Tibial nerve (tissue), 4 donors: ENCODE results near the gene TBRG1. TPM values are rescaled to one million over a fixed set of nuclear protein-coding genes. Genes with fewer than 3 reads are reported as not detected.
A peak's percentile ranks its signal among the peaks of the same experiment; 100 is the strongest.

ENCODE experiments used
- DNase-seq, 2 donors: peaks; one replicate each; pipeline ENCODE4 v3.0.0-alpha.2; 2019; ENCODE audit warnings: low spot score in 2 of 2
- H3K27ac ChIP-seq, 4 donors: fragments of 200-600 bp; sonication (generic) in 3 of 4; one replicate each; pipeline ENCODE4 v1.5.1; 2017 to 2019; ENCODE audit warnings: mild to moderate bottlenecking in 1 of 4
- H3K27me3 ChIP-seq, 2 donors: fragments of 200-600 bp; sonication (generic) in 1 of 2; one replicate each; pipeline versions ENCODE4 v1.5.1 to v1.6.0; 2017 to 2019
- H3K36me3 ChIP-seq, 3 donors: fragments of 200-600 bp; sonication (generic); one replicate each; pipeline ENCODE4 v1.5.1; 2018 to 2019
- H3K4me1 ChIP-seq, 4 donors: fragments of 200-600 bp; sonication (generic) in 3 of 4; one replicate each; pipeline ENCODE4 v1.5.1; 2017 to 2019
- H3K4me3 ChIP-seq, 4 donors: fragments of 200-600 bp; sonication (generic) in 3 of 4; one replicate each; pipeline ENCODE4 v1.5.1; 2017 to 2019; ENCODE audit warnings: mild to moderate bottlenecking in 1 of 4, moderate library complexity in 1 of 4
- H3K9me3 ChIP-seq, 4 donors: fragments of 200-600 bp; sonication (generic) in 3 of 4; one replicate each; pipeline ENCODE4 v1.5.1; 2017 to 2019
- EP300 ChIP-seq, 2 donors: sonication (generic); formaldehyde crosslinking; IDR thresholded peaks; one replicate each; pipeline ENCODE4 v1.6.1; 2017; ENCODE audit warnings: antibody characterized with exemption in 2 of 2, mild to moderate bottlenecking in 1 of 2
- POLR2A ChIP-seq, 2 donors: fragments of 450-650 bp; IDR thresholded peaks; one replicate each; pipeline ENCODE4 v1.6.1; 2017; ENCODE audit warnings: antibody characterized with exemption in 2 of 2, mild to moderate bottlenecking in 2 of 2, moderate library complexity in 2 of 2
- WGBS, 2 donors: methylation state at CpG; one replicate each; pipeline ENCODE4 v1.1.5; 2018; 5-methylcytosine and 5-hydroxymethylcytosine counted together
- total RNA-seq, 4 donors: library from RNA; depleted of rRNA; stranded (reverse); fragments of >200 nt; gene quantifications; one replicate each; pipeline ENCODE4 v1.1.0, GENCODE V29; 2016
- TF ChIP-seq, protein P1 (sequence below), 5 experiments: fragments of 200-600 bp in 3 of 5; fragments of 450-650 bp in 2 of 5; sonication (generic) in 3 of 5; IDR thresholded peaks; one replicate each; pipeline ENCODE4 v1.5.1; 2016 to 2019; ENCODE audit warnings: antibody characterized with exemption in 5 of 5, mild to moderate bottlenecking in 3 of 5, moderate library complexity in 2 of 5

The TBRG1 gene
- total RNA-seq, 4 donors from 2014 or later = 32.7 to 45.4 (median 36.4) TPM

DNA sequence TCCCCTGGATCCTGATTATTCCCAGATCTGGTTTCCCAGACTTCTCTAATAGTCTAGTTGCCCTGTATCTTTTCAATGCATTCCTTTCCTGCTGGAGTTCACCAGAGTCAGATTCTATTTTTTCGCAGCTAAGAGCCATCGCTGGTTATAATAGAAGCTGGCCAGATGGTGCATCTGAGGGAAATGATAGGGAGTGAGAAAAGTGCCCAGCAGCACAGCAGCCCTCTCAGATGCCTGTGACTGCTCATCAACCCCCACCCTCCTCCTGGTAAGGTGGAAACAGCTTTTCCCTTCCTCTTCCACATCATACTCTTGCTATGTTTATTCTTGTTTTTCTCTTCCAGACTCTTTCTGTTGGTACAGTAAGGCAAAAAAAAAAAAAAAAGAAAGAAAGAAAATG lies 40.1 kb upstream of the TBRG1 start:
- no peak overlapping the region for H3K27ac ChIP-seq
- H3K4me3 ChIP-seq = no peak overlapping the region
- H3K27me3 ChIP-seq = no peaks in the 10 kb centered on the region
- H3K9me3 ChIP-seq = no peaks in the 10 kb centered on the region
- no peaks in the 10 kb centered on the region for H3K36me3 ChIP-seq
- no peak for DNase-seq
- no peaks in the 10 kb centered on the region for H3K4me1 ChIP-seq
- 78 to 86% methylated on average over 2 of the region's 2 CpGs for WGBS, 2 donors
- TF ChIP-seq, protein P1, sequence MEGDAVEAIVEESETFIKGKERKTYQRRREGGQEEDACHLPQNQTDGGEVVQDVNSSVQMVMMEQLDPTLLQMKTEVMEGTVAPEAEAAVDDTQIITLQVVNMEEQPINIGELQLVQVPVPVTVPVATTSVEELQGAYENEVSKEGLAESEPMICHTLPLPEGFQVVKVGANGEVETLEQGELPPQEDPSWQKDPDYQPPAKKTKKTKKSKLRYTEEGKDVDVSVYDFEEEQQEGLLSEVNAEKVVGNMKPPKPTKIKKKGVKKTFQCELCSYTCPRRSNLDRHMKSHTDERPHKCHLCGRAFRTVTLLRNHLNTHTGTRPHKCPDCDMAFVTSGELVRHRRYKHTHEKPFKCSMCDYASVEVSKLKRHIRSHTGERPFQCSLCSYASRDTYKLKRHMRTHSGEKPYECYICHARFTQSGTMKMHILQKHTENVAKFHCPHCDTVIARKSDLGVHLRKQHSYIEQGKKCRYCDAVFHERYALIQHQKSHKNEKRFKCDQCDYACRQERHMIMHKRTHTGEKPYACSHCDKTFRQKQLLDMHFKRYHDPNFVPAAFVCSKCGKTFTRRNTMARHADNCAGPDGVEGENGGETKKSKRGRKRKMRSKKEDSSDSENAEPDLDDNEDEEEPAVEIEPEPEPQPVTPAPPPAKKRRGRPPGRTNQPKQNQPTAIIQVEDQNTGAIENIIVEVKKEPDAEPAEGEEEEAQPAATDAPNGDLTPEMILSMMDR (IDR thresholded peaks at IDR 0.05) = no peak
- TF ChIP-seq EP300 (IDR thresholded peaks at IDR 0.05) (no peak), POLR2A (IDR thresholded peaks at IDR 0.05) (no peak)

DNA sequence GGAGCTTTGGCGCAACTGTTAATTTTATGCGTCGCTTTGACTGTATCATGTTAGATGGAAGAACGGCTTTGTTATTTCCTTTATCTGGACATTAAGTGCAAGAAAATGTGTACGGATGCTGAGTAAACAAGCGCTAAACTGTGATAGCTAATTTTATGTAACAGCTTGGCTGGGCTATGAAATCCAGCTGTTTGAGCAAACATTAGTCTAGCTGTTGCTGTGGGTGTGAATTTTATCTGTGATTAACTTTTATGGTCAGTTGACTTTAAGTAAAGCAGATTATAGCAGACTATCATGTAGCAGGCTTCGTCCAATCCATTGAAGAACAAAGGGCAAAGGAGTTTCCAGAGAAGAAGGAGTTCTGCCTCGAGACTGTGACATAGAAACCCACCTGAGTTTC lies 38.9 kb upstream of the TBRG1 start:
- 79 to 82% methylated on average over 8 of the region's 8 CpGs for WGBS, 2 donors
- TF ChIP-seq POLR2A (IDR thresholded peaks at IDR 0.05) (no peak), EP300 (IDR thresholded peaks at IDR 0.05) (no peak)
- TF ChIP-seq, protein P1 (IDR thresholded peaks at IDR 0.05) = no peak
- DNase-seq = no peak
- no peaks in the 10 kb centered on the region for H3K36me3 ChIP-seq
- H3K27ac ChIP-seq = no peak overlapping the region
- H3K4me3 ChIP-seq = no peak overlapping the region
- no peaks in the 10 kb centered on the region for H3K27me3 ChIP-seq
- no peaks in the 10 kb centered on the region for H3K4me1 ChIP-seq
- no peaks in the 10 kb centered on the region for H3K9me3 ChIP-seq

DNA sequence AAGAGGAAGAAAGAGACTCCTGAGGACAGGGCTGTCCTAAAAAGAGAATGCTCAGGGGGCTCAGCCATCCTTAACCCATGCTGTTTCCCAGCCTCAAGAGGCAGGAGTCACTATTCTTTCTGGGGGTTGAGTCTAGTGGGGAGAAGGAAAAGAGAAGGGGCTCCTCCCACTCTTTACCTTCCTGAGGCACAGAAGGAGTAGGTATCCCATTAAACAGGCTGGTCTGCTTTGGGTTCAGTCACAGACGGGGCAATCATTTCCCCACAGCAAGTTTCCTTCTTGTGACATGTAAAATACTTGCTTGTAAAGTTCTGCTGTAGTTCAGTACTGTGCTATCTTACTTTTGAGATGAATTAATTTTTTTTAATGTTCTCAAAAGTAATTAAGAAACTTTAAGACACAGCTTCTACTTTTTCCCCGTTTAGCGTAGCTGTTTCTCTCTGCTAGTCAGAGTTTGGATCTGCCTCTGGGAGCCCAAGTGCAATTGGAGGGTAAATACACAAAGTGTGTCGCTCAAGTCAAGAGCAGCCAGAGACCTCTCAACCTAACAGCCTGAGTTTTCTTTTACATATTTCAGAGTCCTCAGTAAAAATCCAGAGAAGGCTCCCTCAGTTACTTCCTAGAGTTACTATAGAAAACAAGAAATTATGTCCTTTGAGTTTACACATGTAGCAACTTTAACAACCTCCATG lies 37.8 kb upstream of the TBRG1 start:
- no peak overlapping the region for H3K27ac ChIP-seq
- WGBS, 2 donors = 61 to 62% methylated on average over 3 to 4 of the region's 4 CpGs
- no peak for DNase-seq
- TF ChIP-seq, protein P1 (IDR thresholded peaks at IDR 0.05) = no peak
- TF ChIP-seq POLR2A (IDR thresholded peaks at IDR 0.05) (no peak), EP300 (IDR thresholded peaks at IDR 0.05) (no peak)
- H3K4me1 ChIP-seq = no peaks in the 10 kb centered on the region
- no peak overlapping the region for H3K4me3 ChIP-seq
- no peaks in the 10 kb centered on the region for H3K36me3 ChIP-seq
- H3K9me3 ChIP-seq = no peaks in the 10 kb centered on the region
- H3K27me3 ChIP-seq = no peaks in the 10 kb centered on the region

DNA sequence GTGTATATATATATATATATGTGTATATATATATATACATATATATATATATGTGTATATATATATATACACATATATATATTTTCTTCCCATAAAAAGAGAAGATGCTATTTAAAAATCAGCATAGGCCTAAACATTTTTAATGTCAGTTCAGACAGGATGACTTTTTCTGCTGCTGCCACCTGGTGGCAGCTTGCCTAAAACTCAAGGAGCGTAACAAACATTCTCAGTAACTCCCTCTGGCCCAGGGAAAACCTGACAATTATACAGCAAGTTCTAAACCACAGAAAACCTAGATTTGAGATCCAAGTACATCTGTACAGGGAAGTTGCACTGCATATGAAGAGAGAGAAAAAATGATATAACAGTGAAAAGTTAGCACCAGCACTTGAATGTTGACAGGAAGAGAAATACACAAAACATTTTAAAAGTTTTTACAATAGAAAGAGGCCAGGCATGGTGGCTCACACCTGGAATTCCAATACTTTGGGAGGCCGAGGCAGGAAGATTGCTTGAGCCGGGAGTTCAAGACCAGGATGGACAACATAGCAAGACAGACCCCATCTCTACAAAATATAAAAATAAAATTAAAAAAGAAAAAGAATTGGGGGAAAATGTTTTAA lies 36.3 kb upstream of the TBRG1 start:
- peak; percentile 43 to 68 for DNase-seq

DNA sequence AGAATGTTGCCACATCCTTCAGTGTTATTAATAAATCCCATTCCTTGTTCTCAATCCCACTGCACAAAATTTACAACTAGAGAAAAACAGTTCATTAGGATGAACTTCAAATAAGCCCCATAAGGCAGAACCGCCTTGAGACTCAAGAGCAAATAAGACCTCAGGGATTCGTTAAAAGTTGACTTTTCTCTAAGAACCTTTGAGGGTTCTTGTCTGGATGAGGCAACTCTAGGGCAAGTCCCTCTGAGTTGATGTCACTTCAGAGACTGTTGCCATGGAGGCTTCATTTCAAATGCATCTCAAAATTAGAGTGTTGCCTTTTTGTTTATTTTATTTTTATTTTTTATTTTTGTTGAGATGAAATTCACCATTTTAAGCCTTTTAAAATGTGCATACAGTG lies 31.2 kb upstream of the TBRG1 start:
- no peak for DNase-seq
- no peaks in the 10 kb centered on the region for H3K36me3 ChIP-seq
- H3K4me1 ChIP-seq = no peaks in the 10 kb centered on the region
- TF ChIP-seq, protein P1 (IDR thresholded peaks at IDR 0.05) = no peak
- TF ChIP-seq POLR2A (IDR thresholded peaks at IDR 0.05) (no peak), EP300 (IDR thresholded peaks at IDR 0.05) (no peak)
- no peaks in the 10 kb centered on the region for H3K27me3 ChIP-seq
- H3K9me3 ChIP-seq = no peaks in the 10 kb centered on the region
- H3K4me3 ChIP-seq = no peak overlapping the region
- 83 to 88% methylated on average over 2 of the region's 2 CpGs for WGBS, 2 donors
- no peak overlapping the region for H3K27ac ChIP-seq

More for the DNA sequence above, 36.3 kb upstream of the TBRG1 start:
- 47 to 54% methylated on average over 3 of the region's 3 CpGs for WGBS, 2 donors
- Histone ChIP-seq H3K27ac (no peak overlapping the region), H3K36me3 (no peaks in the 10 kb centered on the region), H3K27me3 (no peaks in the 10 kb centered on the region), H3K4me1 (no peaks in the 10 kb centered on the region), H3K9me3 (no peaks in the 10 kb centered on the region), H3K4me3 (no peak overlapping the region)
- no peak for TF ChIP-seq POLR2A (IDR thresholded peaks at IDR 0.05)
- TF ChIP-seq, protein P1 (IDR thresholded peaks at IDR 0.05) = peak; percentile 42 to 58 (median 55)
- no peak for TF ChIP-seq EP300 (IDR thresholded peaks at IDR 0.05)
